ENCODE data around the gene ZNF442. TPM values are rescaled to one million over a fixed set of nuclear protein-coding genes. Genes with fewer than 3 reads are reported as not detected.

The ZNF442 gene
- 0.37 and 0.56 TPM in 2 replicates for total RNA-seq

GRCh38 chr19:12365236-12366162, at the start of gene ZNF442:
Gene ZNF442, minus strand, starts transcription at chr19:12365683. Its CDS starts 2,052 bp downstream, at chr19:12363631.

DNA sequence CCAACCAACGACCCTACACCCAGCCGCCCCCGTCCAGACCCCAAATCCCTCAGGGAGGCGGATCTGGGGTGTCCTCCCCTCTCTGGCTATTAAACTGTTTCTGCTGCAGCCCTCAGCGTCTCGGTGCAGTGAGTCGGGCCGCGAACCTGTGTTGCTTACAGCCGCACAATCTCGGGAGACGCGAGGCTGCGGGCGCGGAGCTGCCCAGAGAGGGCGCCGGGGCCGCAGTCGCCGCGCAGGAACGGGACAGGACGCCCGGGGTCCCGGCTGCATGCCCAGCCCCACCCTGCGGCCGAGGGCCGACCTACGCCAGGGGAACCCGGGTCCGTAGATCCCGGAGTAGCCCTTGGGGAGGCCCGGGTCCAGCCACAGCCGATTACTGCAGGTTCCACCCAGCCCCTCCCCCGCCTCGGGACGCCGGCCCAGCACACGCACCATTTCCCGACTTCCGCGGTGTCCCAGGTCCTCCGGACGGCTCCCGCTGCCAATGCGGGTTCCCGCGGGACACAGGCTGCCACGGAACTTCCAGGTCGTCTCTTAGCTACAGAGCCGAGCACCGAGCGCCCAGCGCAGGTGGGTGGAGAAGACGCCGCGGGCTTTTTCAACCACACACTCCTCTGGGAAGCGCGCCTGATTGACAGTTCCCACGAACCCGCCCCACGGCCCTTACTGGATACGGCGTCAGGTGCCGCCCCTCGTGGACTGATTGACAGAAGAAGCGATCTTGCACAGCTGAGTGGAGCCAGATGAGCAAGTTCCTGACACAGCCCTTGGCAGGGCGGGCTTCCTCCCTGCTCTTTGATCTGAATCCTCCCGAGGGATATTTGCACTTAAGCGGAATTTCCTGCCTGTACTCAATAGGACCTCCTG, 35.4 kb upstream of the ZNF442 start, which contains the start of gene ZNF799:
Gene ZNF799 (minus strand): TSS at position 639 of the 870 bp plus-strand sequence. CDS start 201 bp downstream, at position 438.

DNA sequence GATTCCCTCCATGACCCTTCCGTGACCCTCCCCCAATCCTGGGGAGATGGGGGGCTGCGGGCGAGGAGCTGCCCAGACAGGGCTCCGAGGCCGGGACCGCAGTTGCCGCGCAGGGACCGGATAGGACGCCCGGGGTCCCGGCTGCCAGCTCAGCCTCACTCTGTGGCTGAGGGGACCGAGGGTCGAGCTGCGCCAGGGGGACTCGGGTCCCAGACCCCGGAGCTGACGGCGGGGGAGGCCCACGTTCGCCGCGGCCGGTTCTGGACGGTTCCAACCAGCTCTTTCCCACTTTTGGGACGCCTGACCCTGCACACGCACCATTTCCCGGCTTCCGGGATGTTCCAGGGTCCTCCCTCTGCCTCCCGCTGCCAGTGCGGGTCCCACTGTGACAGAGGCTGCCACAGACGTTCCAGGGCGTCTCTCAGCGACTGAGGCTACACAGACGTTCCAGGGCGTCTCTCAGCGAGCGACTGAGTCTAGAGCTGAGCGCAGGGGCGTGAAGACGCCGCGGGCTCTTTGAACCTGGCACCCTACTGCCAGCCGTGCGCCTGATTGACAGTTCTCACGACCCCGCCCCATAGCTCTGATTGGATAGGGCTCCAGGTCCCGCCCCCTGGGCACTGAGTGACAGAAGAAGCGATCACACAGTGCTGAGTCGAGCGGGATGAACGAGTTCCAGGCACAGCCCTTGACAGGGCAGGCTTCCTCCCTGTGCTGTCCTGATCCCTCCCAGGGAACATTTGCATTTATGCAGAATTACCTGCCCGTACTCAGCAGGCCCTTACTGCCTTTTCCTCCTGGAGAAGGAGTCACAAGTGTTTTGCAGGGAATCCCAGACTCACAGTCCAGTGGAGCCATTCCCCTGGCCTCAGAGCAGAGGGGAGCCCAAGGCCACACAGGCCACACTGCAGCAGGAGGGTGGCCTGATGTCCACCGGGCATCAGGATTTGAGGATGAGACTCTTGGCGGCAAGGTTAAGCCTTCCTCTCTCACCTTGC, 32.0 kb downstream of the ZNF442 start, which contains the start of gene ZNF563:
Gene ZNF563 (minus strand): TSS at position 472 of the 998 bp plus-strand sequence. CDS start 151 bp downstream, at position 321.

Other genes with a start within 250 kb of the ZNF442 start
- 2.9 and 3.5 TPM in 2 replicates for gene ZNF20, start 225.3 kb downstream of the ZNF442 start, total RNA-seq
- gene ZNF625, start 208.9 kb downstream of the ZNF442 start, total RNA-seq = 3.0 and 6.2 TPM in 2 replicates
- 1.4 and 2.5 TPM in 2 replicates for gene ZNF136, start 202.6 kb downstream of the ZNF442 start, total RNA-seq
- gene ZNF44, start 70.8 kb downstream of the ZNF442 start, total RNA-seq = 2.8 and 4.6 TPM in 2 replicates
- 1.5 and 3.2 TPM in 2 replicates for gene ZNF563, start 32.0 kb downstream of the ZNF442 start, total RNA-seq
- gene ZNF799, start 35.6 kb upstream of the ZNF442 start, total RNA-seq = 1.6 and 2.6 TPM in 2 replicates
- gene ZNF443, start 75.3 kb upstream of the ZNF442 start, total RNA-seq = 1.6 and 1.7 TPM in 2 replicates
- 0.23 and 0.56 TPM in 2 replicates for gene ZNF709, start 119.1 kb upstream of the ZNF442 start, total RNA-seq
- gene ZNF564, start 185.8 kb upstream of the ZNF442 start, total RNA-seq = 2.3 and 3.7 TPM in 2 replicates
- 3.0 and 4.3 TPM in 2 replicates for gene ZNF490, start 245.1 kb upstream of the ZNF442 start, total RNA-seq
- 9.0 and 9.2 TPM in 2 replicates for gene ZNF791, start 245.2 kb upstream of the ZNF442 start, total RNA-seq